RWPE2 (cell line): Measurements from ENCODE around the gene RGS6.

Experiments
- ATAC-seq: fragments of 200-7000 bp; cut with Tn5 transposase; 3 replicates; pipeline ENCODE4 v1.9.1; 2021; ENCODE audit warnings: low read depth
- DNase-seq: peaks from one replicate; pipeline ENCODE4 v3.0.0-alpha.2; 2020; ENCODE audit warnings: low spot score
- H3K27ac ChIP-seq: fragments of 450-650 bp; 2 replicates; pipeline ENCODE4 v1.5.1; 2017; ENCODE audit warnings: mild to moderate bottlenecking; ENCODE audit not compliant: poor library complexity, severe bottlenecking
- H3K27me3 ChIP-seq: fragments of 250-450 bp; sonication (Bioruptor Pico); 2 replicates; pipeline ENCODE4 v1.5.1; 2021; ENCODE audit warnings: mild to moderate bottlenecking, moderate library complexity; ENCODE audit not compliant: insufficient read depth, poor library complexity, severe bottlenecking
- H3K36me3 ChIP-seq: fragments of 250-450 bp; sonication (Bioruptor Pico); 2 replicates; pipeline ENCODE4 v1.5.1; 2020; ENCODE audit warnings: low read depth, mild to moderate bottlenecking, moderate library complexity
- H3K4me1 ChIP-seq: fragments of 250-450 bp; sonication (Bioruptor Pico); 2 replicates; pipeline ENCODE4 v1.5.1; 2021; ENCODE audit warnings: mild to moderate bottlenecking, moderate library complexity; ENCODE audit not compliant: insufficient read depth, poor library complexity, severe bottlenecking
- H3K4me3 ChIP-seq: fragments of 250-450 bp; sonication (Bioruptor Pico); 2 replicates; pipeline ENCODE4 v1.5.1; 2021; ENCODE audit warnings: mild to moderate bottlenecking, moderate library complexity; ENCODE audit not compliant: severe bottlenecking
- H3K9me3 ChIP-seq: fragments of 250-450 bp; sonication (Bioruptor Pico); 2 replicates; pipeline ENCODE4 v1.5.1; 2021; ENCODE audit warnings: mild to moderate bottlenecking, moderate library complexity; ENCODE audit not compliant: severe bottlenecking
- CTCF ChIP-seq: fragments of 450-650 bp; IDR thresholded peaks from one replicate; pipeline ENCODE4 v1.5.1; 2017; ENCODE audit warnings: mild to moderate bottlenecking, moderate library complexity; ENCODE audit not compliant: poor library complexity, severe bottlenecking

Gene RGS6

DNA sequence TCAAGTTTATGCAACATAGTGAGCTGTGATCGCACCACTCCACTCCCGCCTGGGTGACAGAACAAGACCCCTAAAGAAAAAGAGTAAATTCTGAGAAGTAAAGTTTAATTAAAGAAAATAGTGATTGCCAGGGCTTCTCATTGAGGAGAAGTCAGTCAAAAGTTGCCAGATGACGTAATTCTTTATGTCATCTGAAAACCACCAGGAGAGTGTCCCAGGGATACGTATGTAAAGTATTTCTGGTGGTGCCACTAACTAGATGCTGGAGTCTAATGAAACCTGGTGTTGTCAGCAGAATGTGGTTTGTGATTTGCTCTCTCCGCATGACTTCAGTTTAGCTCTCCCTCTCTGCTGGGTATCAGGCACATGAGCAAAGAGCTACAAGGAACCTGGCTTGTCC, 569.2 kb downstream of the RGS6 start:
- H3K27ac ChIP-seq, result no peak overlapping the region
- H3K4me3 ChIP-seq, result no peak overlapping the region
- H3K4me1 ChIP-seq, result no peaks in the 10 kb centered on the region
- ATAC-seq (no peak), DNase-seq (no peak)
- TF ChIP-seq CTCF, result no peak
- no peaks in the 10 kb centered on the region for H3K36me3 ChIP-seq
- H3K9me3 ChIP-seq, result no peaks in the 10 kb centered on the region
- peaks cover 14% of the 10 kb centered on the region for H3K27me3 ChIP-seq

DNA sequence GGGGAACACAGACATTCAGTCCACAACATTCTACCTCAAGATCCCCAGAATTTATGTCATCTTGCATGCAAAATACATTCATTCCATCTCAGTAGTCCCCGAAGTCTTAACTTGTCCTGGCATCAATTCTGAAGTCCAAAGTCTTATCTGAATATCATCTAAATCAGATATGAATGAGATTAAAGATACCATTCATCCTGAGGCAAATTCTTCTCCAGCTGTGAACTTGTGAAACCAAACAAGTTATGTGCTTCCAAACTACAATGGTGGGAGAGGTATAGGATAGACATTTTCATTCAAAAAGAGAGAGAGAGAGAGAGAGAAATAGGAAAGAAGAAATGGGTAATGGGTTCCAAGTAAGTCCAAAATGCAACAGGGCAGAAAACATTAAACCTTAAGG, 571.0 kb downstream of the RGS6 start:
- DNase-seq (no peak), ATAC-seq (no peak)
- no peak overlapping the region for H3K27ac ChIP-seq
- no peaks in the 10 kb centered on the region for H3K9me3 ChIP-seq
- no peaks in the 10 kb centered on the region for H3K4me1 ChIP-seq
- no peaks in the 10 kb centered on the region for H3K27me3 ChIP-seq
- H3K36me3 ChIP-seq, result no peaks in the 10 kb centered on the region
- TF ChIP-seq CTCF, result no peak
- no peak overlapping the region for H3K4me3 ChIP-seq

DNA sequence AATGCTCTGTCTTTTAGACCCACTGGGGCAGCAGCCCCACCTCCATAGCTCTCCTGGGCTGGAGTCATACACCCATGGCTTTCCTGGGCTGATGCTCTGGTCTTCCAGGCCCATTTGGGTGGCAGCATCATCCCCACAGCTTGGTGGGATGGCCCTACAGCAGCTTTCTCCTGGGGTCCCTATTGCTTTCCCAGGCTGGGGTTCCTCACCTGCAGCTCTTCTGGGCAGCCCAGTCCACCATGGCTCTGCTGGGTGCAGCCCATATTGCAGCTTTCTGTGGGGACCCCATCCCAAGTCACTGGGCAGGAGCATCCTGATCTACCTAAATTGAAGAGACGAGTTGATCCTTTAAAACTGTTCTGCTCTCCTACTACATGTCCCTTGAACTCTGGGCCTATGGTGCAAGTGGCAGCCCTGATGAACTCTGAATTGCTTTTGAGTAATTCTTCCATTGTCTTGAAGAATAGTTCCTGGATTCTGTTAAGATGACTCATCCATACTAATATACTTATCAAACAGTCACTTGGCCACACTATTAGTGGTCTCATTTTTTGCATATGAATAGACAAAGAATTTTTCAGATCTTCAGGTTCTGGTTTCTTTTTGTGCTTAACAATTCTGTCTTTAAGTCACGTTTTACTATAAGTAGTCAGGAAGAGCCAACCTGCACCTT, 571.6 kb downstream of the RGS6 start:
- Histone ChIP-seq H3K36me3 (no peaks in the 10 kb centered on the region), H3K27ac (no peak overlapping the region), H3K4me3 (no peak overlapping the region), H3K9me3 (no peaks in the 10 kb centered on the region), H3K4me1 (no peaks in the 10 kb centered on the region), H3K27me3 (no peaks in the 10 kb centered on the region)
- no peak for TF ChIP-seq CTCF
- DNase-seq (no peak), ATAC-seq (peak; percentile 62; the same call in 1 of the 3 replicates)

- no peak for ATAC-seq
- no peak for TF ChIP-seq CTCF
- Histone ChIP-seq H3K27me3 (peaks cover 31% of the 10 kb centered on the region), H3K36me3 (no peaks in the 10 kb centered on the region), H3K9me3 (no peaks in the 10 kb centered on the region), H3K4me1 (no peaks in the 10 kb centered on the region), H3K4me3 (no peak overlapping the region), H3K27ac (no peak overlapping the region)
- no peak for DNase-seq
Observed at GRCh38 chr14:72510566-72510965, 578.3 kb downstream of the RGS6 start.

GRCh38 chr14:72512281-72512680, 580.1 kb downstream of the RGS6 start:
- no peak overlapping the region for H3K4me3 ChIP-seq
- ATAC-seq, result no peak
- no peak for TF ChIP-seq CTCF

More at GRCh38 chr14:72512281-72512680, 580.1 kb downstream of the RGS6 start:
- Histone ChIP-seq H3K4me1 (no peaks in the 10 kb centered on the region), H3K9me3 (no peaks in the 10 kb centered on the region), H3K27ac (no peak overlapping the region), H3K36me3 (no peaks in the 10 kb centered on the region), H3K27me3 (peaks cover 31% of the 10 kb centered on the region)
- DNase-seq, result no peak
